GM12892 (cell line): Measurements from ENCODE around the gene MEIKIN.

Experiments used
- POLR2A ChIP-seq: IDR thresholded peaks from 2 replicates; pipeline ENCODE4 v1.6.1; 2011; ENCODE audit warnings: low read depth, low read length, control low read depth
- POLR2AphosphoS5 ChIP-seq: IDR thresholded peaks from 2 replicates; pipeline ENCODE4 v1.6.1; 2011; ENCODE audit warnings: low read depth, low read length, control low read depth

DNA sequence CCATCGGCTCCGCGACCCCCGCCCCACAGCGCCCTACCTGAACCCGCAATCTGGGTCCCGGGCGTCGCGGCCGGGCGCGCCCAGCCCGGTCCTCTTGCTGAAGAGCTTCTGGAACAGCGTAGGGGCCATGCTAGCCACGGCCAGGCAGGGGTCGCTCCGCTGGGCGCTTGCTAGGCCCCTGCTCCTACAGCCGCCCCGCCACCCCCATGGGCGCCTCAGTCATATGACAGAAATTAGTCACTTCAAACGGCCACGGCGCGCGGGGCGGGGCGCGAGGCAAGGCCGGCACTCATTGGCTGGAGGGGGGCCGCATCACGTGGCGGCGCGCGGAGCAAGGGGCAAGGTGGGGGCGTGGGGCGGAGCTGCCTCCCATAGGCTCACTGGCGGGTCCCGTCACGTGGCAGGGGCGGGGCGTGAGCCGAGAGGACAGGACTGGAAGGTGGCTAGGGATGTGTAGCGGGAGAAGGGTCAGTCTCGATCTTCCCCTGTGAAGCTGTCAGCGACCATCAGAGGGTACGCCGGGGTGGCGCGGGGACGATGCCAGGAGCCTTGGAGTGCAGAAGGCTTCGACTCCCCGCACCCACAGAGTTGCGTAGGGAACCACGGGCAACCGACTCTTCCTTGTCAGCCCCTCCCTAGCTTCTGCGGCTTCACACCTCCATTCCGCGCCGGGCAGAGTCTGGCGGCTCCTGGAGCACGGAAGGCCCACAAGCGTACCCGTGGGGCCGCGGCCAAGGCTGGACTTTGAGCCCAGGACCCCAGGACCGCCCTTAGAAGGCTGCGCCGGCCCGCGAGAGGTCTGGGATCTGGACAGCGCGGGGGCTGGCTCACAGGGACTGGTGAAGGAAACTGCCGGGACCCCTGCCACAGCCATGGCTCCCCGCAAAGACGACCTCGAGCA lies 148.4 kb downstream of the MEIKIN start, which contains the start of gene FNIP1:
- peak; percentile 85 for TF ChIP-seq POLR2A
- TF ChIP-seq POLR2AphosphoS5, result peak; percentile 80
